GM21447 (cell line): ENCODE measurements around the gene C22orf23.

Source experiments
- ATAC-seq: cut with Tn5 transposase; IDR thresholded peaks from one replicate; pipeline ENCODE4 v1.9.1; 2021; ENCODE audit not compliant: unreplicated experiment

Gene C22orf23

DNA sequence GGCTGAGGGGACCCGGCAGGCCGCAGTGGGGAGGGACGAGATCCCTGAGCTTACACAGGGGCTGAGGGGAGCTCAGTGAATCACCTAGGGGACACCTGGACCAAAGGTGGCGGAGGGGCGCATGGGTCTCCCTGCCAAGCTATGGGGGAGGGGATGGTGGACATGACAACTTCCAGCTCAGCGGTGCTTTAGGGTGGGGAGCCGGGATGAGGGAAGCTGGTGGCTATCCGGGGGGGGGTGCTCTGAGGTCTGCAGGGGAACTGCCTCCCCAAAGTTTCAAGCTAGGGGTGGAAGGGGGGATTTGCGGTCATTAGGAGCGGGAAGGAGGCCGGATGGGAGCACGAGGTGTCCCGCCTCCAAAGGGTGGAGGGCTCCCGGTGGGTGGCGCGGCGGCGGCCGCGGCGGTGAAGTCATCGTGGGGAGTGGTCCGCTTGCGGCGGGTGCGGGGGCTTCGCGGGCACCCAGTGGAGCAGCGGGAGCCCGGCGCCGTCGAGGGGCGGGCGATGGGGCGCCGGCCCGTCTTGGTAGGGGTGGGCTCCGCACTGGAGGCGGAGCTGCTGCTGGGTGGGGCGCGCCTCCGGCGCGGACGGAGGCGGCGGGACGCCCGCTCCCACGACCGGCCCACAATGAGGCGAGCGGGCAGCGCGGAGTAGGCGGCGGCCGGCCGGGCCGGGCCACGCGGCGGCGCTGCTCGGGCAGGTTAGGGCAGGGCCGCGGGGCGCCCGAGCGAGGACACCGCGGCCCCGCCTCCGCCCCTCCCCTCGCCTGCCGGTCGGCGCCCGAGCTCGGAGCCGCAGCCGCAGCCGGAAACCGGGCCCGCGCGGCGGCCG is 47.7 kb downstream of the C22orf23 start, which contains the start of gene MICALL1:
Gene MICALL1 (plus strand): TSS at position 764 of the 830 bp plus-strand sequence. CDS start 126 bp downstream, outside the sequence.
- peak; percentile 59 for ATAC-seq

DNA sequence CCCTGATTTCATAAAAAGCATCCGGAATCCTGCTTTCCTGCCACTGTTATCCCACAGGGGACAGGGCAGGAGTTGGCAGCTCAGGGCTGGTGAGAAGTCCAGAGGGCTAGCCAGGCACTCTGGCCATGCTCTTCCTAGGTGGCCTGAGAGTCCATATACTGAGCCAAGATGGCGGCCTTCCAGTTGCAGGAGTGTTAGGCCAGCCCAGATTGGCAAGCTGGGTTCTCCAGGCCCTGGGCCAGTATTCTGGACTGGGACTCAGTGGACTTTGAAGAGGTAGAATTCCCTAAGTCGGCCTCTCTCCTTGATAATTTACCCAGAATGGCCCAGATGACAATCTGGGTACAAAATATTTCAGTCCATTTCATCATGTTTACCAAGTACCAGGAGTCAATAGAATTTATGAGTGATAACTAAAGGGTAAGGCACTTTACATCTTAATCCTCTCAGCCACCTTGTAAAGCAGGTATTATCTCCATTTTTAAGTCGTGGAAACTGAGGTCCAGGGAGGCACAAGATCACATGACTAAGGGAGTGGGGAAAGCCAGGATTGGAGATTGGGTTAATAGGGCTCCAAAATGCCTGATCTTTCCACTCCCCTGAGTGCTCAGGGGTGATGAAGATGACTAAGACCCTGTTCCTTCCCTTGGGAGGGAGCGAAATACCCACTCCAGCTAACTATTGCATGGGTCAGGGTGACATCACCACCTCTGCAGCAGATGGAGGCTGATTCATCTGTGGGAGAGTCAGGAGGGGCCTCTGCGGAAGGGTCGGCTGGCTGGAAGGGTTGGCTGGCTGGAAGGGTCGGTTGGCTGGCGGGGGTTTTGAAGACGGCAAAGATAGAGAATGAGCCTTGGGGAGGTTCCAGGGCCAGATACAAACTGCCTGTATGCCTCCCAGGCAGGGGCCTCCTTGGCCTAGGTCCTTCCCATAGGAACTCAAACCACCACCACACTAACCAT is 48.5 kb downstream of the C22orf23 start:
- ATAC-seq: no peak

DNA sequence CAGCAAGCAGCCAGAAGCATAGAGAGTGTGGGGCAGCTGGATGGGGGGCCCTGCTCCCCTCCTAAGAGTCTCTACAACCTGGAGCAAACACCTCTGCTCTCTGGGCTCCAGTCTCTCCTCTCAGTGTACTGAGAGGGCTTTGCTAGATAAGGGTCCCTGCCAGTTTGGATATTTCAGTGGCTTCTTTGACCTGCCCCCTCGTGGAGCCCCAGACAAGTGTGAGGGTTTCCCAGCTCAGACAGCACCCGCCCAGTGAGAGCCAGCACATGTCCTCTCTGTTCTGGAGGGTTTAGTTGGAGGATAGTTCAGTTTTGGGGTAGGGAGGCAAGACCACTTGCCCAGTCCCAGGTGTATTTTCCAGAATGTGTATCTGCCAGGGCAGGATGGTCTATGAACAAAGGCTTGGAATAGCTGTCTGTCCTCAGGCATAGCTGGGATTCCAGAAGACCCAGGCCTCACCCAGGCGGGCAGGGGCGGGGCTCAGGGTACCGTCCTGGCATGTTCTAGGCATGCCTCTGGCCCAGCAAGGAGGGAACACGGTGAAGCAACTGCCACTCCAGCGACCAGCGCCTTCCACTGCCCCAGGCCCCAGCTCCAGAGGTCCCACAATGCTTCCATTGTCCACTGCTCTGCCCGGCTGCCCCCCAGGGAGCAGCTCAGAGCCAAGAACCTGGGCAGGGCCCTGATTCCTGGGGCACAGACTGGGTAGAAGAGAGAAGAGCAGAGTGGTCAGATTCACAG is 54.8 kb downstream of the C22orf23 start:
- no peak for ATAC-seq

- no peak for ATAC-seq
Observed at GRCh38 chr22:37897807-37898206, 55.6 kb downstream of the C22orf23 start.

GRCh38 chr22:37896939-37897338 is 56.5 kb downstream of the C22orf23 start:
- ATAC-seq: no peak

DNA sequence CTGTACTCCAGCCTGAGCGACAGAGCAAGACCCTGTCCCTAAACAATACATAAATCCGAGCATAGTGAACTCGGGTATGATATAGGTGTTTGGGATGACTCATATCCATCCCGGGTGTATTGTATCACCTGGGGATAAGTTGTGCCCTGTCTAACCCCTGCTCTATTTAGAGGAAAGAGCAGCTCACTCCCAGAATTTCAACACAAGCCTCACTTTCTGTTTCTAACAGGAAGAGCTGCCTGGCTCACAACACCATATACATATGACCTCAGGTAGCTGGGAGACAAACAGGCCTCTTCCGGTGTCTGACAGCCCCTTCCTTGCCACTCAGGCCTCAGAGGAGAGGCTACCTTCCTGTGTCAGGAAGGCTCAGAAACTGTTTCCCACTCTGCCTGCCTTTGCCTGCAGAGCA is 57.2 kb downstream of the C22orf23 start:
- peak; percentile 93 for ATAC-seq

DNA sequence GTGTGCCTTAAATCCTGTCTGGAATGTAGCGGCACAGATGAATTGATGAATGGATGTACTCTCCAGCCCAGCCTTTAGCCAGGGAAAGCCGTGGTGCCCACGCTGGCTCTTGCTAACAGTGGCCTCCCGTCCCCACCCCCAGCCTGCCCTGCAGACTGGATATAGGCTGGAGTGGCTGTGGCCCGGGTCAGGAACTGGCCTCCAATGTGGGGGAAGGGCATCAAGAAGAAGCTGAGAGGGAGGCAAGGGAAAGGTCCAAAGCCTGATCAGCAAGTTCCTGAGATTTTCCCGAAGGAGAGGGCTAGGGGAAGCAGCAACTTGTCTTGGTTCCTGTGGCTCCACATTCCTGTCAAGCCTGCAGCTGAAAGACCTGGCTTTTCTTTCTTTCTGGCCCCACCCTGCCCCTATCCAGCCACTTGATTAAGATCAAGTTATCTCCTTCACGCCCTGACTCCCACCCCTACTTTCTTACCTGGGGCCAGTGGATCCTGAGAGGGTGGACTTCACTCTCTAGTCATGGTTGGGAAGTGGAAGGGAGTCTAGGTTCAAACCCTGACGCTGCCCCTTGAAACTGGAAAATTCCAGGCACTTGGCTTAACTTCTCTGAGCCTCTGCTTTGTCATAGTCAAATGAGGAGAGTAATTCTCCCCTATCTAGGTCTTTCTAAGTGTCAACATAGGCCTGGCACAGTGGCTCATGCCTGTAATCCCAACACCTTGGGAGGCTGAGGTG is 58.3 kb downstream of the C22orf23 start:
- ATAC-seq: no peak

DNA sequence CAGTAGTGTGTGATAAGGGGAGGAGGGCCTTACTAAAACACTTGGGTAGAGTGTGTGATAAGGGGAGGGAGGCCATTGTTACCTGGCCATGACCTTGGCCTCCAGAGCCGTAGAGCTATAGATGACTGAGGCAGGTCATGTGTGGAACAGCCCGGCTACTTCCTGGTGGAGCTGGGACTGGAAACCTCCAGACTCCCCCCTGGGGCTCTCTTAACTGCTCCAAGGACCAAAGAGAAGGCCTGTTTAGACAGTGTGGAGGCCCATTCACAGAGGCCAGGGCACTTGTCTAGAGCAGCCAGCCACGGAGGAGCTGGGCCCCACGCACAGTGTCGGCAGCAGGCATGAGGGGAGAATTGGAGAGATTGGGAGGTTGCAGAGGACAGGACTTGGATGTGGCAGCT is 59.8 kb downstream of the C22orf23 start:
- ATAC-seq: no peak
